ENCODE data around the gene ADGRL2. TPM values are rescaled to one million over a fixed set of nuclear protein-coding genes. Genes with fewer than 3 reads are reported as not detected.

Gene ADGRL2
- total RNA-seq, 2 experiments from 2014 or later = not detected

DNA sequence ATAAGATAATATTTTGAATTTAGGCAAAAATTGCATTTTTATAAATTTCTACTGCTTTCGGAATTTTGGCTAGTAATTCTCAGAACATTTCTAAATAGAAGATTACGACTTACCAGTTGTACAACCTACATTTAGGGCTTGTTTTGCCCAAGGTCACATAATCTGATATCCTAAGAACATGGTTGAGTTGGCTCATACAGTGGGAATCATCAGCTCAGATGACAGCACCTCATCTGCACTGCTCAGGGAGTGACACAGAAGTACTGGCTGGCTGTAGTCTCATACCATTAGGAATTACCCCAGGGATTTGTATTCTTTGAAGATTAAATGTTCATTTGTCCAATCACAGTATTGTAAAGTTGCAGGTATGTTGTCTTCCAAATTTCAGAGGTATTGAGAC, 217.6 kb downstream of the ADGRL2 start:
- ChIA-PET CTCF (no interaction called here), POLR2A (no interaction called here)
- Mint-ChIP-seq H3K4me3 (no peak overlapping the region), H3K36me3 (ENCODE audit: low read depth) (no peaks in the 10 kb centered on the region), H3K4me1 (no peaks in the 10 kb centered on the region), H3K9me3 (ENCODE audit: low read depth) (peaks cover 2% of the 10 kb centered on the region), H3K27ac (no peak overlapping the region), H3K27me3 (no peaks in the 10 kb centered on the region)
- DNase-seq = no peak
- ATAC-seq = no peak
- intact Hi-C loops (cut with DNase I, micrococcal nuclease) = no loop called here

DNA sequence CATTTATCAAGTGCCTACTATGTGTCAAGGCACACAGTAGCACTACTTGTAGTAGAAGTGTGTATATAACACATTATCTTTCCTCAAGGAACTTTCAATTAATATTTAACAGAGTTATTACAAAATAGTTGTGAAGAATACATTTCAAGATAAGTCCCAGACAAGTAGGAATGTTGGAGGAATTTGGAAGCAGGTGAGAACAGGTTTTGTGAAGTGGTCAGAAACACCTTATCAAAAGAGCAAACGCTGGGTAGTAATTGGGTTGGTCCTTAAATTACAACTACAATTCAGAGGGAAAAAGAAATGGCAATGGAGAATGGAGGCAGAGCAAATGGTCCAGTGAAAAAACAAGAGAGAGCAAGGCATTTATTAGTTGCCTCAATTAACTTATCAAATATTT, 218.8 kb downstream of the ADGRL2 start:
- Mint-ChIP-seq H3K4me1 (no peaks in the 10 kb centered on the region), H3K4me3 (no peak overlapping the region), H3K36me3 (ENCODE audit: low read depth) (no peaks in the 10 kb centered on the region), H3K27ac (no peak overlapping the region), H3K9me3 (ENCODE audit: low read depth) (peaks cover 2% of the 10 kb centered on the region), H3K27me3 (no peaks in the 10 kb centered on the region)
- no peak for ATAC-seq
- CTCF ChIA-PET = no interaction called here
- intact Hi-C loops (cut with DNase I, micrococcal nuclease) = no loop called here
- POLR2A ChIA-PET = no interaction called here
- no peak for DNase-seq

DNA sequence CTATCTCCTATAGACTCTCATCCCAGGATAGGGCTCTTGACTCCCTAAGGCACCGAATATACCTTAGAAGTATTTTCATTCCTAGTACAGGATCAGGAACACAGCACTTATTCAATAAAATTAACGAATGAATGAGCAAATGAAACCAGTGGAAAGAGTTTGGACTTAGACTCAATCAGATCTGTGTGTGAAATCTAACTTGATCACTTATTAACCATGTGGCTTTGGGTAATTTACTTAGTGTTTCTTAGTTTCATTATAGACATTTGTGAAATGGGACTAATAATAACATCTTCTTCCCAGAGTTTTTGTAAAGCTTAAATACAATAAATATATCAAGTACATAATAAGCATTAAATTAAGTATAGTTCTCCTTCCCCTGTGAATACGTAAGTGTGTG, 230.1 kb downstream of the ADGRL2 start:
- no peak for DNase-seq
- CTCF ChIA-PET = no interaction called here
- Mint-ChIP-seq H3K4me3 (no peak overlapping the region), H3K36me3 (ENCODE audit: low read depth) (no peaks in the 10 kb centered on the region), H3K27me3 (no peaks in the 10 kb centered on the region), H3K27ac (no peak overlapping the region), H3K4me1 (no peaks in the 10 kb centered on the region), H3K9me3 (ENCODE audit: low read depth) (peaks cover 2% of the 10 kb centered on the region)
- POLR2A ChIA-PET = no interaction called here
- no peak for ATAC-seq
- intact Hi-C loops (cut with DNase I, micrococcal nuclease) = no loop called here

DNA sequence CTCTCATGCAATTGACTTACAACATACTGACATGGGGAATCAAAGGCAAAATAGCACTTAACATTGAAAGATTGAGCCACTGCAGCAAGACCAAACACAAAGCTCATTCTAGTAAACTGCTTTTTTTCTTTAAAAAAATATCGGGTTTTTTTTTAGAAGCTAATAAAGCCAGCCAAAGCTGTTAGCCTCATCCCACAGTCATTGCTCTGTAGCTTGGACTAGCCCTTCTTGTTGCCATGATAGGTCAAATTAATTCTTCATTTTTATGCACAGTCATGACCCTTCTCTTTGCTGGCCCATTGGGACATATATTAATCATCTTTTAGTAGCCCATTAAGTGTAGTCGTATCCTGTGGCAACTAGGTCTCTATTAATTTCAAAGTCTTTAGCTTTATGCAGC, 231.3 kb downstream of the ADGRL2 start:
- ChIA-PET POLR2A (no interaction called here), CTCF (no interaction called here)
- DNase-seq = no peak
- Mint-ChIP-seq H3K4me3 (no peak overlapping the region), H3K9me3 (ENCODE audit: low read depth) (peaks cover 2% of the 10 kb centered on the region), H3K27me3 (no peaks in the 10 kb centered on the region), H3K27ac (no peak overlapping the region), H3K4me1 (no peaks in the 10 kb centered on the region), H3K36me3 (ENCODE audit: low read depth) (no peaks in the 10 kb centered on the region)
- intact Hi-C loops (cut with DNase I, micrococcal nuclease) = no loop called here
- no peak for ATAC-seq

- Mint-ChIP-seq H3K27ac (no peak overlapping the region), H3K36me3 (ENCODE audit: low read depth) (no peaks in the 10 kb centered on the region), H3K4me3 (no peak overlapping the region), H3K9me3 (ENCODE audit: low read depth) (peaks cover 2% of the 10 kb centered on the region), H3K27me3 (no peaks in the 10 kb centered on the region), H3K4me1 (no peaks in the 10 kb centered on the region)
- intact Hi-C loops (cut with DNase I, micrococcal nuclease) = no loop called here
- POLR2A ChIA-PET = no interaction called here
- CTCF ChIA-PET = no interaction called here
- DNase-seq (no peak), ATAC-seq (no peak)
These were observed 234.1 kb downstream of the ADGRL2 start for GRCh38 chr1:82034812-82035211.

All from activated CD4-positive, alpha-beta T cell treated with anti-CD3 and anti-CD28 coated beads for 36 hours (primary cell).